Body of pancreas (tissue), 4 donors: ENCODE results near the gene BPIFB6. TPM values are rescaled to one million over a fixed set of nuclear protein-coding genes. Genes with fewer than 3 reads are reported as not detected.

ENCODE experiments used
- ATAC-seq: fragments of 150-250 bp; one replicate; pipeline ENCODE4 v1.9.1; 2016
- DNase-seq, 4 donors: peaks; one replicate each; pipeline ENCODE4 v3.0.0-alpha.2; 2019
- H3K27ac ChIP-seq, 4 donors: fragments of 200-600 bp; sonication (generic); 1 replicate in 3 of 4; 2 replicates in 1 of 4; pipeline versions ENCODE4 v1.5.1 to v1.6.1; 2016 to 2019; ENCODE audit warnings: mild to moderate bottlenecking in 1 of 4, mixed read lengths in 1 of 4, moderate library complexity in 1 of 4
- H3K27me3 ChIP-seq, 2 donors: fragments of 200-600 bp; sonication (generic); one replicate each; pipeline ENCODE4 v1.6.0; 2016; ENCODE audit warnings: mild to moderate bottlenecking in 1 of 2
- H3K36me3 ChIP-seq, 2 donors: fragments of 200-600 bp; sonication (generic); replicated peaks in 1 of 2; 2 replicates each; pipeline ENCODE4 v1.5.1; 2016; ENCODE audit warnings: low read depth in 2 of 2; ENCODE audit not compliant: insufficient read depth in 1 of 2
- H3K4me1 ChIP-seq: fragments of 200-600 bp; sonication (generic); one replicate; pipeline ENCODE4 v1.6.0; 2016
- H3K4me3 ChIP-seq, 2 donors: fragments of 200-600 bp; sonication (generic); 1 replicate in 1 of 2; 2 replicates in 1 of 2; pipeline ENCODE4 v1.5.1; 2016 to 2019
- H3K9me3 ChIP-seq, 3 donors: fragments of 200-600 bp; sonication (generic); 1 replicate in 2 of 3; 2 replicates in 1 of 3; pipeline ENCODE4 v1.5.1; 2016
- POLR2A ChIP-seq, 3 donors: fragments of 450-650 bp; IDR thresholded peaks; one replicate each; pipeline ENCODE4 v1.6.1; 2016; ENCODE audit warnings: antibody characterized with exemption in 3 of 3, mild to moderate bottlenecking in 2 of 3
- WGBS, 2 donors: methylation state at CpG; one replicate each; pipeline ENCODE4 v1.1.5; 2017; 5-methylcytosine and 5-hydroxymethylcytosine counted together
- intact Hi-C: fragments of 100-400 bp; cut with DNase I; formaldehyde crosslinking; loops from one replicate; pipeline ENCODE4 v1.15.1; 2023
- total RNA-seq, 2 donors: library from RNA; depleted of rRNA; stranded (reverse); fragments of >200 nt; gene quantifications; one replicate each; pipeline ENCODE4 v1.1.0, GENCODE V29; 2016
- TF ChIP-seq, protein P1 (sequence below), 7 experiments: fragments of 450-650 bp in 4 of 7; fragments of 200-600 bp in 3 of 7; sonication (generic) in 3 of 7; IDR thresholded peaks; one replicate each; pipeline ENCODE4 v1.5.1; 2016 to 2019; ENCODE audit warnings: antibody characterized with exemption in 7 of 7

The BPIFB6 gene
- total RNA-seq, 2 donors from 2014 or later, result not detected

DNA sequence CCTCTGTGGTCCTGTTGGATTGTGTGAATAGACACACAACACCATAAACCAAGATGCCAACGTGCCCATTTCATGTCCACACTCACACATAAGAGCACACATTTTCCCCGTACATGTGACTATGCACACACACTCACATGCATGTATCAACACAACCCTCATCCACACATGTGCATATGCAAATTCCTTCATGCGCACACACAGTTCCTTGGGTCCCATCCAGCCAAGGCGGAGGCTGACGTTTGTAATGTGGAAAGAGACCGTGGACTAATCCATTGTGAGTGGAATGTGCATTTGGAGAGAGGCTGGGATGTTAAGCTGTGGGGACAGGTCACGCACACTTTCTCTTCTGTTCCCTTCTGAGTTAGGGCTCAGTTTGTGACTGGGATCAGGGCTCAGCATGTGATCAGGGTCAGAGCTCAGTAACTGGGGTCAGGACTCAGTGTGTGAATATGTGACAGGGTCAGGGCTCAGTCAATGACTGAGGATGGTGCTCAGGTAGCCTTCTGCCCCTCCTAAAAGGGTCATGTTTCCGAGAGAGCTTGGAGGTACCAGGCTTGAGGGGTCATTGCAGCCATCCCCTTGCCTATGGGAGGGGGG lies 24.6 kb upstream of the BPIFB6 start:
- no peak overlapping the region for H3K4me3 ChIP-seq
- H3K4me1 ChIP-seq, result no peaks in the 10 kb centered on the region
- H3K9me3 ChIP-seq, result no peaks in the 10 kb centered on the region
- no peaks in the 10 kb centered on the region for H3K27me3 ChIP-seq
- TF ChIP-seq, protein P1, sequence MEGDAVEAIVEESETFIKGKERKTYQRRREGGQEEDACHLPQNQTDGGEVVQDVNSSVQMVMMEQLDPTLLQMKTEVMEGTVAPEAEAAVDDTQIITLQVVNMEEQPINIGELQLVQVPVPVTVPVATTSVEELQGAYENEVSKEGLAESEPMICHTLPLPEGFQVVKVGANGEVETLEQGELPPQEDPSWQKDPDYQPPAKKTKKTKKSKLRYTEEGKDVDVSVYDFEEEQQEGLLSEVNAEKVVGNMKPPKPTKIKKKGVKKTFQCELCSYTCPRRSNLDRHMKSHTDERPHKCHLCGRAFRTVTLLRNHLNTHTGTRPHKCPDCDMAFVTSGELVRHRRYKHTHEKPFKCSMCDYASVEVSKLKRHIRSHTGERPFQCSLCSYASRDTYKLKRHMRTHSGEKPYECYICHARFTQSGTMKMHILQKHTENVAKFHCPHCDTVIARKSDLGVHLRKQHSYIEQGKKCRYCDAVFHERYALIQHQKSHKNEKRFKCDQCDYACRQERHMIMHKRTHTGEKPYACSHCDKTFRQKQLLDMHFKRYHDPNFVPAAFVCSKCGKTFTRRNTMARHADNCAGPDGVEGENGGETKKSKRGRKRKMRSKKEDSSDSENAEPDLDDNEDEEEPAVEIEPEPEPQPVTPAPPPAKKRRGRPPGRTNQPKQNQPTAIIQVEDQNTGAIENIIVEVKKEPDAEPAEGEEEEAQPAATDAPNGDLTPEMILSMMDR (IDR thresholded peaks at IDR 0.05), result no peak
- no peak for TF ChIP-seq POLR2A (IDR thresholded peaks at IDR 0.05)
- intact Hi-C loops, result no loop called here
- no peak for DNase-seq
- WGBS, 2 donors, result 73 to 86% methylated on average over 8 of the region's 8 CpGs
- H3K36me3 ChIP-seq, result no peaks in the 10 kb centered on the region
- no peak for ATAC-seq
- no peak overlapping the region for H3K27ac ChIP-seq

GRCh38 chr20:33007376-33008335 lies 23.8 kb upstream of the BPIFB6 start, which contains the start of gene BPIFB2:
Gene BPIFB2 (plus strand): TSS chr20:33007704. CDS start chr20:33008575, 871 bp downstream.
- Histone ChIP-seq H3K27me3 (no peaks in the 10 kb centered on the region), H3K4me1 (no peaks in the 10 kb centered on the region), H3K27ac (no peak within 1 kb of the TSS), H3K36me3 (no peaks in the 10 kb centered on the region), H3K4me3 (no peak within 1 kb of the TSS), H3K9me3 (no peaks in the 10 kb centered on the region)
- no peak for ATAC-seq
- intact Hi-C loops, result no loop called here
- no peak for DNase-seq
- TF ChIP-seq, protein P1 (IDR thresholded peaks at IDR 0.05), result no peak
- TF ChIP-seq POLR2A (IDR thresholded peaks at IDR 0.05), result no peak
- 92% methylated on average over 7 to 10 of the region's 11 CpGs for WGBS, 2 donors

GRCh38 chr20:33008336-33009213 lies 22.9 kb upstream of the BPIFB6 start:
- intact Hi-C loops, result no loop called here
- DNase-seq (no peak), ATAC-seq (no peak)
- Histone ChIP-seq H3K36me3 (no peaks in the 10 kb centered on the region), H3K4me3 (no peak overlapping the region), H3K27ac (no peak overlapping the region), H3K9me3 (no peaks in the 10 kb centered on the region), H3K27me3 (no peaks in the 10 kb centered on the region), H3K4me1 (no peaks in the 10 kb centered on the region)
- no peak for TF ChIP-seq POLR2A (IDR thresholded peaks at IDR 0.05)
- TF ChIP-seq, protein P1 (IDR thresholded peaks at IDR 0.05), result no peak
- 71 to 81% methylated on average over 8 to 22 of the region's 23 CpGs for WGBS, 2 donors

DNA sequence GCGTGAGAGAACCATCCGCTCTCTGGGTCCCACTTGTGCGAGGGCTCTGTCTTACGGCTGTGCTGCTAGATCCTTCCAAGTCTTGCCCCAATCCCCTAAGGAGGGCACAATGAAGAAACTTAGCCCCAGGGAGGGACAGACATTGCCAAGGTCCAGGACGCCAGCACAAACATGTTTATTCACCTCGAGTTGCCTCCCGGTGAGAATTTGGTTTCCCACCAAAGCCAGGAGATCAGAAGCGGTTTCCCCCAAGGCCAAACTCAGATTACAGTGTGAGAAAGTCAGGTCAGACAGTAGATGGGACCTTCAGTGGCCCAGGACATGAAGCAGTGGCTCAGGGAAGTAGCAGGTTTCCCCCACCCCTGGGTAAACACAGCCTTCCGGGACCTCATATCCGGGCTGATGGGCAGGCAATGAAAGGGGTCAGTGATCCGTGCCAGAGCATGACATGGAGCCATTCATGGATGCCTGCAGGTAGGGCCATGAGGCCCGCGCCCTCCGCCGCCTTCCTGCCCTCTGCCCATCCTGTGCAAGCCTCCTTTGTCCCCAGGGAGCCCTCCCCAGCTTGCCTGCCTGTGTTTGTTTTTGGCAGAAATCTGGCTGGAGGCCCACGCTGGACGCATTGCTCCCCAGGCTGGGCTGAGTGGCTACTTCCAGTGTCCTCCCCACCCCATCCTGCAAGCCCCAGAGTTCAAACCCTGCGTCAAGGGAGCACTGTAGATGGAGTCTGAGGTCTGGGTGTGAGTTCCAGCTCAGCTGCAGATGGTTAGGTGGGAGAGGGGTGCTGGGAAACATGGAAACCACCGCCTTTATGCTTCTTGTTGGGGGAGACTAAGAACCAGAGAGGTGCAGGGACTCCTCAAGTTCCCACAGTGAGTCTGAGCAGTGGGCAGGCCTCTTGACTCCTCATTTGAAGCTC lies 22.0 kb upstream of the BPIFB6 start:
- Histone ChIP-seq H3K36me3 (no peaks in the 10 kb centered on the region), H3K4me1 (no peaks in the 10 kb centered on the region), H3K27ac (no peak overlapping the region), H3K27me3 (no peaks in the 10 kb centered on the region), H3K4me3 (no peak overlapping the region), H3K9me3 (no peaks in the 10 kb centered on the region)
- WGBS, 2 donors, result 34 to 41% methylated on average over 10 to 19 of the region's 19 CpGs
- intact Hi-C loops, result no loop called here
- no peak for TF ChIP-seq POLR2A (IDR thresholded peaks at IDR 0.05)
- TF ChIP-seq, protein P1 (IDR thresholded peaks at IDR 0.05), result no peak
- DNase-seq, result peak in 1 of 4 donors; percentile 10
- ATAC-seq, result peak; percentile 33
